Parathyroid adenoma (tissue), 2 donors: ENCODE data around the gene TMEM39A.

Experiments
- H2AFZ ChIP-seq: fragments of 300-600 bp; sonication (generic); one replicate; pipeline ENCODE4 v1.7.0; 2017; ENCODE audit warnings: antibody characterized with exemption, mild to moderate bottlenecking
- H3K27ac ChIP-seq: fragments of 300-600 bp; sonication (generic); one replicate; pipeline ENCODE4 v1.7.0; 2017
- H3K27me3 ChIP-seq: fragments of 300-600 bp; sonication (generic); one replicate; pipeline ENCODE4 v1.7.0; 2017; ENCODE audit warnings: low read length; ENCODE audit not compliant: control insufficient read depth, insufficient read depth
- H3K36me3 ChIP-seq: fragments of 300-600 bp; sonication (generic); one replicate; pipeline ENCODE4 v1.7.0; 2017; ENCODE audit warnings: low read length; ENCODE audit not compliant: control insufficient read depth, insufficient read depth
- H3K4me1 ChIP-seq: fragments of 300-600 bp; sonication (generic); one replicate; pipeline ENCODE4 v1.7.0; 2017; ENCODE audit warnings: control low read depth
- H3K4me2 ChIP-seq: fragments of 300-600 bp; sonication (generic); one replicate; pipeline ENCODE4 v1.7.0; 2017; ENCODE audit warnings: low read length
- H3K4me3 ChIP-seq: fragments of 300-600 bp; sonication (generic); one replicate; pipeline ENCODE4 v1.7.0; 2017; ENCODE audit warnings: low read depth, low read length
- H3K79me2 ChIP-seq: fragments of 300-600 bp; sonication (generic); one replicate; pipeline ENCODE4 v1.7.0; 2017; ENCODE audit warnings: control low read depth
- H3K9ac ChIP-seq: fragments of 300-600 bp; sonication (generic); one replicate; pipeline ENCODE4 v1.7.0; 2017; ENCODE audit warnings: mild to moderate bottlenecking
- H3K9me3 ChIP-seq: fragments of 300-600 bp; sonication (generic); one replicate; pipeline ENCODE4 v1.7.0; 2017; ENCODE audit warnings: low read length; ENCODE audit not compliant: control insufficient read depth
- TF ChIP-seq, protein P1 (sequence below): fragments of 300-600 bp; sonication (generic); IDR thresholded peaks from one replicate; pipeline ENCODE4 v1.7.0; 2017; ENCODE audit warnings: antibody characterized with exemption, mild to moderate bottlenecking
- donor health status: primary hyperparathyroidism.

Gene TMEM39A

DNA sequence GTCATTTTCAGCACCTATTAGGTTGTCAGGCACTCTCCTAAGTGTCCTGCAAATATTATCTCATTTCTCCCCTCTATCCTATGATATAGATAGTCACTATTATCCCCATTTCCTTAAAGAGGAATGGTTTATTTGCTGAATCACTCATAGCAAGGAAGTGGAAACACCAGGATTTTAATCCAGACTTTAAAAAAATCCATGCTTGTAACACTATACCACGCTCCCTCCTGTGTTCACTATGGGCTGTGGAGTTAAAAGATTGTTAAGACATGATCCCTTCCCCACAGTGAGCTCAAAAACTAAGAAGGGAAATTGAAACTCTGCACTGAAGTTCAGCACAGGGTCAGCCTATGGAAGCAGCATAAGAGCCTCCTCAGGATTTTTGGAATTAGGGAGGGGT, 60.2 kb downstream of the TMEM39A start:
- no peak overlapping the region for H3K27ac ChIP-seq
- no peak overlapping the region for H2AFZ ChIP-seq
- H3K79me2 ChIP-seq: no peaks in the 10 kb centered on the region
- no peak overlapping the region for H3K9ac ChIP-seq
- no peak overlapping the region for H3K4me2 ChIP-seq
- H3K27me3 ChIP-seq: no peaks in the 10 kb centered on the region
- no peaks in the 10 kb centered on the region for H3K4me1 ChIP-seq
- H3K9me3 ChIP-seq: no peaks in the 10 kb centered on the region
- TF ChIP-seq, protein P1, sequence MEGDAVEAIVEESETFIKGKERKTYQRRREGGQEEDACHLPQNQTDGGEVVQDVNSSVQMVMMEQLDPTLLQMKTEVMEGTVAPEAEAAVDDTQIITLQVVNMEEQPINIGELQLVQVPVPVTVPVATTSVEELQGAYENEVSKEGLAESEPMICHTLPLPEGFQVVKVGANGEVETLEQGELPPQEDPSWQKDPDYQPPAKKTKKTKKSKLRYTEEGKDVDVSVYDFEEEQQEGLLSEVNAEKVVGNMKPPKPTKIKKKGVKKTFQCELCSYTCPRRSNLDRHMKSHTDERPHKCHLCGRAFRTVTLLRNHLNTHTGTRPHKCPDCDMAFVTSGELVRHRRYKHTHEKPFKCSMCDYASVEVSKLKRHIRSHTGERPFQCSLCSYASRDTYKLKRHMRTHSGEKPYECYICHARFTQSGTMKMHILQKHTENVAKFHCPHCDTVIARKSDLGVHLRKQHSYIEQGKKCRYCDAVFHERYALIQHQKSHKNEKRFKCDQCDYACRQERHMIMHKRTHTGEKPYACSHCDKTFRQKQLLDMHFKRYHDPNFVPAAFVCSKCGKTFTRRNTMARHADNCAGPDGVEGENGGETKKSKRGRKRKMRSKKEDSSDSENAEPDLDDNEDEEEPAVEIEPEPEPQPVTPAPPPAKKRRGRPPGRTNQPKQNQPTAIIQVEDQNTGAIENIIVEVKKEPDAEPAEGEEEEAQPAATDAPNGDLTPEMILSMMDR: no peak
- H3K4me3 ChIP-seq: no peak overlapping the region
- H3K36me3 ChIP-seq: no peaks in the 10 kb centered on the region

DNA sequence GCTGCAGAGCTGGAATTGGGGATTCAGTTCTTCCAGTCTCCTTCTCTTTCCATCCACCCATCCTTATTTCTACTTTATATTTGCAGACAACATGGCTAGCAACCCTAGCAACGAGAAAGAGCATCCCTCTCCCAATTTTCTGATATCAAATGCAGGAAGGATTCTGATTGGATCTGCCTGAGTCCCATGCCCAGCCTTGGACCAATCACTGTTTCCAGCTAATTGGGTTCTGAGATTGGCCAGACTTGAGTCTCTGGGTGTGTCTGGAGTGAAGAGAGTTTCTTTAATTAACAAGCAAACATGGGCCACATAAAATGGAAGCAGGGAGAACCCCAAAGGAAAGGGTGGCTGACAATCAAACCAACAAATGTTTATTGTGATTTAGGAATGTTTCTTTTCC, 60.6 kb downstream of the TMEM39A start:
- Histone ChIP-seq H3K36me3 (no peaks in the 10 kb centered on the region), H3K4me2 (no peak overlapping the region), H3K4me1 (no peaks in the 10 kb centered on the region), H3K4me3 (no peak overlapping the region), H3K27ac (no peak overlapping the region), H3K27me3 (no peaks in the 10 kb centered on the region), H3K9ac (no peak overlapping the region), H3K9me3 (no peaks in the 10 kb centered on the region), H3K79me2 (no peaks in the 10 kb centered on the region), H2AFZ (no peak overlapping the region)
- TF ChIP-seq, protein P1: no peak

DNA sequence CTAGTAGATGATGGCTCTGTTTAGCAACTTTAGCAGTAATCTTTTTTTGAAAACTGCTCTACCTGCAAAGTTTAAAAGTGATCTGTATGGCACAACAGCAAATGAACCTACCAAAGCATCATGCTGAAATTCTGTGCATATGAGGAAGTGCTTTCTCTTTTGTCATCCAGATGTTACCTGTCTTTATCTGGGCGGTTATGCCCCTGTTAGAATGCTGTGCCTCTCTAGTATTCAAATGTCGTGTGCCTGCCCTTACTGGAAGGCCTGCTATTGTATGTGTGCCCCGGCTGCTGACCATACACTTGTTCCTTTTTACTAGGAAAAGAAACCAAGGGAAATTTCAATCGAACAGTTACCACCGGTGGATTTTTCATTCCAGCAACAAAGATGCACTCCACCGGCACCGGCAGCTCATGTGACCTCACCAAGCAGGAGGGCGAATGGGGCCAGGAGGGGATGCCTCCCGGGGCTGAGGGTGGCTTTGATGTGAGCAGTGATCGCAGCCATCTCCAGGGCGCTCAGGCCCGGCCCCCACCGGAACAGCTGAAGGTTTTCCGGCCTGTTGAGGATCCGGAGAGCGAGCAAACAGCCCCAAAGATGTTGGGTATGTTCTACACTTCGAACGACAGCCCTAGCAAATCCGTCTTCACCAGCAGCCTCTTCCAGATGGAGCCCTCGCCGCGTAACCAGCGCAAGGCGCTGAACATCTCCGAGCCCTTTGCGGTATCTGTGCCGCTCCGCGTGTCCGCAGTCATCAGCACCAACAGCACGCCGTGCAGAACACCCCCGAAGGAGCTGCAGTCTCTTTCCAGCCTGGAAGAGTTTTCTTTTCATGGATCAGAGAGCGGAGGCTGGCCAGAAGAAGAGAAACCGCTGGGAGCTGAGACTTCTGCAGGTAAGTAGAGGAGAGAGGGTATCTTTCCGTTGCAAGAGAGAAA, 61.6 kb downstream of the TMEM39A start:
- Histone ChIP-seq H3K9me3 (no peaks in the 10 kb centered on the region), H3K36me3 (no peaks in the 10 kb centered on the region), H3K4me3 (no peak overlapping the region)

DNA sequence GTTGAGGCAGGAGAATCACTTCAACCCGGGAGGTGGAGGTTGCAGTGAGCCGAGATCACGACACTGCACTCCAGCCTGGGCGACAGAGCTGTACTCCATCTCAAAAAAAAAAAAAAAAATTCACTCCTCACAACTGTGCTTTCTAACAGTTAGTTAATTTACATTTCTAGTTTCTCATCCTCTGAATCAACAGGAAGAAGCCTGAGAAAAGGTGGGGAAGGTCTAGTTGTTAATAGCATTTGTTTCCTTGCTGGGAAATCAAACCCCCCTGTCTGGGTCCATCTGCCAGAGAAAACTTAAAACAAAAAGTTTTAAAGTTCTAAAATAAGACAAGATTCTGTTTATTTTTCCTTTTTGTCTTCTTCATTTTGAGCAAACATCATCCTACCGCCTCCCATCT, 62.3 kb downstream of the TMEM39A start:
- H3K4me2 ChIP-seq: no peak overlapping the region
- H3K9ac ChIP-seq: no peak overlapping the region
- TF ChIP-seq, protein P1: no peak
- no peaks in the 10 kb centered on the region for H3K27me3 ChIP-seq
- no peaks in the 10 kb centered on the region for H3K4me1 ChIP-seq
- no peak overlapping the region for H2AFZ ChIP-seq
- no peaks in the 10 kb centered on the region for H3K9me3 ChIP-seq
- no peak overlapping the region for H3K4me3 ChIP-seq
- no peaks in the 10 kb centered on the region for H3K36me3 ChIP-seq
- no peaks in the 10 kb centered on the region for H3K79me2 ChIP-seq
- H3K27ac ChIP-seq: no peak overlapping the region

More for the DNA sequence above, 61.6 kb downstream of the TMEM39A start:
- Histone ChIP-seq H3K27ac (no peak overlapping the region), H3K27me3 (no peaks in the 10 kb centered on the region), H2AFZ (no peak overlapping the region), H3K79me2 (no peaks in the 10 kb centered on the region), H3K4me2 (no peak overlapping the region), H3K4me1 (no peaks in the 10 kb centered on the region), H3K9ac (no peak overlapping the region)
- TF ChIP-seq, protein P1: no peak

DNA sequence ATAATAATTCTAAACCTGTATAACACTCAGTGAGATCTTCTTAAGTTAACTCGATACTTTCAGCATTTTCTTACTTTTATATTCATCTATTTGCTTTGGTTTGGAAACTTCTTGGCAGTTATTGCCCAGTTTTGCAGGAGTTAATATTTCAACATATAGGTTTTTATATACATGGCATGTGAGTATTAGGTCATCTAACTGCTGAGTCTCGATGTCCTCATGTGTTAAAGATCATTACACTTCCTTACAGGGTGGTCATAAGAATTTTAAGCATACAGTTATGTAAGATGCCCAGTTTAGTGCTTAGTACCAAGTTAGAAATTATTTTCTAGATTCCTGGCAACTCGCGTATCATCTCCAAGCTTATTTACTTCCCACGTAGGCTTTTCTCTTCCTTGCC, 62.9 kb downstream of the TMEM39A start:
- Histone ChIP-seq H3K9ac (no peak overlapping the region), H2AFZ (no peak overlapping the region), H3K36me3 (no peaks in the 10 kb centered on the region), H3K9me3 (no peaks in the 10 kb centered on the region), H3K4me3 (no peak overlapping the region), H3K4me1 (no peaks in the 10 kb centered on the region), H3K27me3 (no peaks in the 10 kb centered on the region), H3K79me2 (no peaks in the 10 kb centered on the region), H3K4me2 (no peak overlapping the region), H3K27ac (no peak overlapping the region)
- TF ChIP-seq, protein P1: no peak
